GM21515 (cell line): ENCODE measurements around the gene HOXD8.

Experiments
- ATAC-seq: cut with Tn5 transposase; IDR thresholded peaks from one replicate; pipeline ENCODE4 v1.9.1; 2021; ENCODE audit not compliant: unreplicated experiment

The HOXD8 gene

DNA sequence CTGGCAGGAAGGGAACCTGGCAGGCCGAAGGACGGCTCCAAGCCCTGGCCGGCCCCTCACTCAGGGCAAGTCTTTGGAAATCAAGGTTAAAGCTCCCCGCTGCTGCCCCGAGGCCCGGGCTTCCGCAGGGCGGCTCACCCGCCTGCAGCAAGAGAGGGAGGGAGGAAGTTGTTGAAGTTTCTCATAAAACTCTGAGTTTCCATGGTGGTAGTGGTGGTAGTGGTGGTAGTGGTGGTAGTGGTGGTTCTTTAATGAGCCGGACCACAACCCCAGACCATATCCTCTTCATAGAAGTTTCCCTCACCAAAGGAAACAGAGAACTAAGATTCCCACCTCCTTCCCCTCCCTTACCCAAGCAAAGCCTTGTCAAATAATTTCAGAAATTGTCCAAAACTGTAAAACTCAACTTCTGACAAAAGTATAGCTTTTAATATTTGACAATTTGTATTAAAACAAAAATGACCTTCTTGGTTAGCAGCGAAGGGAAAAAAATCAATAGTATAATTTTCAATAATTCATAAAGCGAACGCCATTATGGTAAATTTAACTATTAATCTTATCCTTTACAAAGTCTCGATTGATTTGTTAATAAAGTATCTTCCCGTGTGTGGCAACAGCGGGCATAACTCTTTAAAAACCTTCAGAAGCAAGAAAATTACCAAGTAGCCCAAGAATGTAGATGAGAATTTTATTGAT lies 14.4 kb upstream of the HOXD8 start:
- ATAC-seq: no peak

DNA sequence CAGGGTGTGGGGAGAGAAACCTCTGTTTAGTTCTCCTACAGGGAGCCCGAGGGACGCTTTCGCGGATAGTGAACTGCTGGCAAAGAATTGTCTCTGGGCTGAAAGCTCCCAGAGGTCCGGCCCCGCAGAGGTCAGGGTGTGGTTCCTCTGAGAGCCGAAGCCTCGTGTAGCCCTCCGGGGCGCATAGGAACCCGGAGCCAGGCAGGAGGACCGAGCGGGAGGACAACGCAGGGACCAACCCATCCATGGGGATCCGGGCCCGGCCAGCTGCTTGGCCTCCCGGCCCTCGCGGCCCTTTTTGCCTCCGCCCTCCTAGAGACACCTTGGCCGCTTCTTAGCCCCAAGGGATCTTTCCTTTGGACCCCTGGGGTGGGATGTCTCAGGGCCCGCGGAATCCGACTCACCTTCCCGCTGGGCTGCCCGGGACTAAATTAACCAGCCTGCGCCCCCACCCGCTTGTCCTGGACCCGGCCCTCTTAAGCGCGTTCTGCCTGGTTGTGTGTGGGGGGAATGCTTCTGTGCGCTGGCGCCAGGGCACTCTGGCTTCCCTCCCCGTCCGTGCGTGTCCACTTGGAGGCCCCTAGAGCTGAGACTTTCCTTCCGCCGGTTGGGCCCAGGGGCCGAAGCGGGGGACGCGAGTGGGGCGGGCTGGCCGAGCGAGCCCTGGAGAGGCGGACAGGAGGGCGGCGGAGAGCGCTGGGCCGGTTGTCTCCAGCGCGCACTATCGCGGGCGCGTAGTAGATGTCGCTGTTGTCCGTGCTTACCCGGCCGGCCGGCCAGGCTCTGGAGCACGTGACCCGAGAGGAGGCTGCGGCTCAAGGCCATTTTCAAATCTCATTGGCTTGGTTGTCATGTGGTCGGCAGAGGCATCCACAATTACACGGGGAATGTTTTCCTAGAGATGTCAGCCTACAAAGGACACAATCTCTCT lies 13.4 kb upstream of the HOXD8 start, which contains the start of gene HOXD10:
TSS of gene HOXD10 (plus strand) at position 896 of the 931 bp plus-strand sequence. CDS start 56 bp downstream, outside the sequence.
- ATAC-seq: no peak

DNA sequence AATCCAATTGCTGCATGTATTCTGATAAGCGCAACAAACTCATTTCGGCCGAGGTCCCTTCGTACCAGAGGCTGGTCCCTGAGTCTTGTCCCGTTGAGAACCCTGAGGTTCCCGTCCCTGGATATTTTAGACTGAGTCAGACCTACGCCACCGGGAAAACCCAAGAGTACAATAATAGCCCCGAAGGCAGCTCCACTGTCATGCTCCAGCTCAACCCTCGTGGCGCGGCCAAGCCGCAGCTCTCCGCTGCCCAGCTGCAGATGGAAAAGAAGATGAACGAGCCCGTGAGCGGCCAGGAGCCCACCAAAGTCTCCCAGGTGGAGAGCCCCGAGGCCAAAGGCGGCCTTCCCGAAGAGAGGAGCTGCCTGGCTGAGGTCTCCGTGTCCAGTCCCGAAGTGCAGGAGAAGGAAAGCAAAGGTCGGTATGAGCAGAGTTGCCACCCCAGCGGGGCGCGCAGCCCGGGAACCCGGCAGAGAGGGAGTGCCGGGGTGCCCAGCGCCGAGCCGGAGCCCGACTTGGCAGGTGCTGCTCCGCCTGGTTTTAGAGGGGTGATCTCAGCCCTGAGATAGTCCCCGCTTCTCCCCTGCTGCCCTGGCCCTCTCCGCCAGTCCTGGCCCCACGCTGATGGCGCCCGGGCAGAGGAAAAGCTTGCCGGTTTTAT lies 12.2 kb upstream of the HOXD8 start:
- ATAC-seq: no peak

- ATAC-seq: no peak
Observed at GRCh38 chr2:176117823-176118371, 11.6 kb upstream of the HOXD8 start.

DNA sequence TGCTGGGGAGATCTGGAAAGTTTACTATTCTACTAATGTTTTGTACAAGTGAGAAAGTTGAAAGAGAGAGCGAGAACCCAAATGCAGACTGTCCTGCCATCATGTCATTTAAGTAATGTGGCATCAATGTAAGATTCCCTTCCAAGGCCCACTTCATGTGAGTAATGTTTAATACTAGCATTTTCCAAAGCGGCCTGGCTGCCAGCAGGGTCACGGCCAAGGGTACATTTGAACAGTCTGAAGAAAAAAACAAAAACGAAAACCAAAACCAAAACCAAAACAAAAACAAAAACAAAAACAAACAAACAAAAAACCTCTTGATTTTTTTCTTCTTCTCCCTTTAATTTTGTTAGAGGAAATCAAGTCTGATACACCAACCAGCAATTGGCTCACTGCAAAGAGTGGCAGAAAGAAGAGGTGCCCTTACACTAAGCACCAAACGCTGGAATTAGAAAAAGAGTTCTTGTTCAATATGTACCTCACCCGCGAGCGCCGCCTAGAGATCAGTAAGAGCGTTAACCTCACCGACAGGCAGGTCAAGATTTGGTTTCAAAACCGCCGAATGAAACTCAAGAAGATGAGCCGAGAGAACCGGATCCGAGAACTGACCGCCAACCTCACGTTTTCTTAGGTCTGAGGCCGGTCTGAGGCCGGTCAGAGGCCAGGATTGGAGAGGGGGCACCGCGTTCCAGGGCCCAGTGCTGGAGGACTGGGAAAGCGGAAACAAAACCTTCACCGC lies 10.7 kb upstream of the HOXD8 start:
- ATAC-seq: no peak

GRCh38 chr2:176120364-176121189 lies 8.9 kb upstream of the HOXD8 start:
- ATAC-seq: no peak

GRCh38 chr2:176121190-176122051 lies 8.1 kb upstream of the HOXD8 start:
- no peak for ATAC-seq

DNA sequence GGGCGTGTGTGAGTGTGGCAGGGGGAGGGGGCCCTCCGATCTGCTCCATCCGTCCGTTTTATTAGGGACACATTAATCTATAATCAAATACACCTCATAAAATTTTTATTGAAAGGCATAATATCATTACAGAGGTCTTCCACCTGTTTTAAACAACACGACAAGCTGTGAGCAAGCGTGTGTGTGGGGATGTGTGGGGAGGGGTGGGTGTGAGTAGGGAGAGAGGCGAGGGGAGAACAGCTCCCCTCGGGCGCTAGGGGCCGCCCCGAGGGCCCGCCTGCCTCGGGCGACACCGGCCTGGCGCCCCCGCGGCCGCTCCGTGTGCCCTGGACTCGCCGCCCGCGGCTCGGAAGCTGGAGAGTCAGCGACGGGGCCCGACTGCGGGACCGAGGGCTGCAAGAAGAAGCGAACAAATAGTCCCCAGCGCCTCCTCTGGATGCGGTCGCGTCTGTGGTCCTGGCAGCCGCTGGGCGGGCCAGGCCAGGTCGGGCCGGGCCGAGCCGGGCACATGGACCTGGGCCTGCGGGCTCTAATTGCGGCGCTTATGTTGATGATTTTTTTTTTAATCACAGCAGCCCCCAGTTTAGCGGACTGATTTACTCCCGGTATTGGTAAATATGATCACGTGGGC lies 7.3 kb upstream of the HOXD8 start:
- ATAC-seq: no peak

DNA sequence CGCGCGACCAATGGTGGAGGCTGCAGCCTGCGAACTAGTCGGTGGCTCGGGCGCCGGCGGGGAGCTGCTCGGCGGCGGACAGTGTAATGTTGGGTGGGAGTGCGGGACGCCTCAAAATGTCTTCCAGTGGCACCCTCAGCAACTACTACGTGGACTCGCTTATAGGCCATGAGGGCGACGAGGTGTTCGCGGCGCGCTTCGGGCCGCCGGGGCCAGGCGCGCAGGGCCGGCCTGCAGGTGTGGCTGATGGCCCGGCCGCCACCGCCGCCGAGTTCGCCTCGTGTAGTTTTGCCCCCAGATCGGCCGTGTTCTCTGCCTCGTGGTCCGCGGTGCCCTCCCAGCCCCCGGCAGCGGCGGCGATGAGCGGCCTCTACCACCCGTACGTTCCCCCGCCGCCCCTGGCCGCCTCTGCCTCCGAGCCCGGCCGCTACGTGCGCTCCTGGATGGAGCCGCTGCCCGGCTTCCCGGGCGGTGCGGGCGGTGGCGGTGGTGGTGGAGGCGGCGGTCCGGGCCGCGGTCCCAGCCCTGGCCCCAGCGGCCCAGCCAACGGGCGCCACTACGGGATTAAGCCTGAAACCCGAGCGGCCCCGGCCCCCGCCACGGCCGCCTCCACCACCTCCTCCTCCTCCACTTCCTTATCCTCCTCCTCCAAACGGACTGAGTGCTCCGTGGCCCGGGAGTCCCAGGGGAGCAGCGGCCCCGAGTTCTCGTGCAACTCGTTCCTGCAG lies 6.7 kb upstream of the HOXD8 start, which contains the start of gene HOXD9:
TSS of gene HOXD9 (plus strand) at position 37 of the 728 bp plus-strand sequence. CDS start at position 87, 50 bp downstream.
- no peak for ATAC-seq

DNA sequence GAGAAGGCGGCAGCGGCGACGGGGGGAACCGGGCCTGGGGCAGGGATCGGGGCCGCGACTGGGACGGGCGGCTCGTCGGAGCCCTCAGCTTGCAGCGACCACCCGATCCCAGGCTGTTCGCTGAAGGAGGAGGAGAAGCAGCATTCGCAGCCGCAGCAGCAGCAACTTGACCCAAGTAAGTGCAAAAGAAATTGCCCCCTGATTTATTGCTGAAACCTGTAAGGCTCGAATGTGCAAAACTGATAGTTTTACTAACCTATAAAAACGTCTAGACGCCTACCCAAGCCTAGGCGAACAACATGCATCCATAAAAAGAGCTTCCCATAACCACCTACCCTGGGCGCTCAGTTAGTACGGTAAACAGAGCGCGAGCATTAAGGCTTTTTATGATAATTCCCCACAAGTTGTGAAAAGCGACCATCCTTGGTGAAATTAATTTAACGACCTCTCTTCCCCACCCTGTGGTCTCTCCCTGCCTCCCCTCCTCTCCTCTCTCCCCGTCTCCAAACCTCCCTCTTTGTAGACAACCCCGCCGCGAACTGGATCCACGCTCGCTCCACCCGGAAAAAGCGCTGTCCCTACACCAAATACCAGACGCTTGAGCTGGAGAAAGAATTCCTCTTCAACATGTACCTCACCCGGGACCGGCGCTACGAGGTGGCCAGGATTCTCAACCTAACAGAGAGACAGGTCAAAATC lies 5.9 kb upstream of the HOXD8 start:
- ATAC-seq: no peak

GRCh38 chr2:176124110-176124946 lies 5.2 kb upstream of the HOXD8 start:
- ATAC-seq: no peak

GRCh38 chr2:176124947-176125771 lies 4.3 kb upstream of the HOXD8 start:
- ATAC-seq: no peak

GRCh38 chr2:176125772-176126054 lies 3.8 kb upstream of the HOXD8 start:
- no peak for ATAC-seq

DNA sequence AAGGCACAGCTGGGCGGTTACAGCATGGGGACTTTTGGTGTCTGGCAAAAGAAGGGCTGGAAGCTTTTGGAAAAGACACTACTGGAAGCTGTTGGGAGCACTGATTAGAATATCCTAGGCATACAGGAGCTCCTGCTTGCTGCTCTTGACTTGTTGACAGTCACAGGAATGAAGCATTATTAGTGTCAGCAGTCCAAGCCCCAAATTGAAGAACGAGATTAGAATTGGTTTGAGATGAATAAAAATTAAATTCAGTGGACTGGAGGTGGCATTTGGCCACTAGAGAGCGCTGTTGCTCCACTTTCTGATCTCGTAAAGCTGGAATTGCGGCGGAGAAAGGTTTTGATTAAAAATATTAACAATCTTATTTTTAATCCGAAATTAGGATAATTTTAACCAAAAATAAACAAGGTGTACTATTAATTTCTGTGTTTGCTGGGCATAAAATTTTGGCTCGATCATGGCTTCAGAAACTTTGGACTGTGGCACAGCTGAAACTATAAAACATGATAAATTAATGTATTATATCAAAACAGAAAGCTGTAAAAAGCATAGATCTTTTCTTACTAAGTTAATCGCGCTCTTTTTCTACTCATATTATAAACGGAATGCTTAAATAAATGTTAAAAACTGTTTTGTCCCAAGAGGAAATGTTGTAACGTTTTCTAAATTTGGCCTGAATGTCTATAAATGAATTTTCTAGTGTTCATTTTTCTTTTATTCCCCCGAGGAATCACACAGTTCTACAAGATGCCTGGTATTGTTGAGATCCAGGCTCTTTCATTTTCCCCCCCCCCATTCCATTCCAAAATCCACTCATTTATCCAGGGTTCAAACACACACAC lies 2.4 kb upstream of the HOXD8 start:
- ATAC-seq: no peak

- no peak for ATAC-seq
Observed at GRCh38 chr2:176127774-176128072, 1.8 kb upstream of the HOXD8 start.
